K562 (cell line): Measurements from ENCODE around the gene KCNK4. TPM values are rescaled to one million over a fixed set of nuclear protein-coding genes. Genes with fewer than 3 reads are reported as not detected.

Experiments used
- KLF10 ChIP-seq: fragments of 250-450 bp; sonication (Bioruptor Pico); IDR thresholded peaks from 2 replicates; pipeline ENCODE4 v1.6.1; 2021; ENCODE audit warnings: matching md5 sums
- THRB ChIP-seq: fragments of 450-650 bp; formaldehyde crosslinking; conservative IDR thresholded peaks from 2 replicates; pipeline ENCODE4 v1.4.0; 2022; ENCODE audit warnings: mild to moderate bottlenecking, missing genetic modification characterization
- XRCC3 ChIP-seq: fragments of 450-650 bp; IDR thresholded peaks from 2 replicates; pipeline ENCODE4 v1.6.1; 2017; ENCODE audit warnings: mild to moderate bottlenecking, moderate library complexity
- ZNF407 ChIP-seq: fragments of 450-650 bp; IDR thresholded peaks from 2 replicates; pipeline ENCODE4 v1.6.1; 2016; ENCODE audit warnings: low read depth
- ZNF785 ChIP-seq: fragments of 250-450 bp; sonication (Bioruptor Pico); IDR thresholded peaks from 2 replicates; pipeline ENCODE4 v1.4.0; 2020; ENCODE audit warnings: mild to moderate bottlenecking
- polyA plus RNA-seq, 8 experiments: library from polyadenylated mRNA; depleted of rRNA in 4 of 8; stranded (reverse) in 5 of 8; unstranded in 3 of 8; fragments of >200 nt; fragmentation: Nextera tagmentation in 2 of 8; fragmentation: Illumina TruSeq in 1 of 8; extraction: Ambion mirVana in 2 of 8; extraction: Trizol in 1 of 8; gene quantifications; 2 replicates each; pipeline versions ENCODE4 v1.2.1 to v1.2.3, GENCODE V29; 2011 to 2014; ENCODE audit warnings: inconsistent platforms in 1 of 8, missing spikeins in 1 of 8
- total RNA-seq, 7 experiments: library from RNA; depleted of rRNA in 6 of 7; stranded (reverse); fragments of >200 nt in 6 of 7; fragmentation: Illumina TruSeq in 2 of 7; extraction: Trizol in 2 of 7; gene quantifications; 2 replicates each; pipeline versions ENCODE4 v1.2.1 to v1.2.3, GENCODE V29; 2011 to 2021; ENCODE audit warnings: low replicate concordance in 1 of 7

Gene KCNK4
- total and polyA plus RNA-seq, 9 of the 15 experiments (the other 6 are each of a cell fraction or from before 2014, with no cell fraction given), result not detected

- TF ChIP-seq THRB (CRISPR knock-in tag) (no peak; the same call in 1 of the 2 replicates), XRCC3 (no peak), ZNF785 (CRISPR knock-in tag) (no peak), KLF10 (CRISPR knock-in tag) (no peak), ZNF407 (no peak)
Measured at GRCh38 chr11:64241491-64242374, 49.4 kb upstream of the KCNK4 start (continued).
